T-helper 22 cell (primary cell): ENCODE results near the gene MOK.

Source experiments
- DNase-seq: peaks from one replicate; pipeline ENCODE4 v3.0.0-alpha.2; 2020; ENCODE audit warnings: low read depth

Gene MOK

GRCh38 chr14:102283631-102284129, 21.3 kb downstream of the MOK start:
- no peak for DNase-seq

- DNase-seq = no peak
Measured at GRCh38 chr14:102282751-102283465, 22.1 kb downstream of the MOK start.

- DNase-seq = no peak
Measured at GRCh38 chr14:102280376-102280962, 24.5 kb downstream of the MOK start.

- DNase-seq = no peak
Measured at GRCh38 chr14:102279688-102280348, 25.1 kb downstream of the MOK start.

- DNase-seq = no peak
Measured at GRCh38 chr14:102279282-102279681, 25.7 kb downstream of the MOK start.

- DNase-seq = no peak
Measured at GRCh38 chr14:102278631-102278935, 26.4 kb downstream of the MOK start.

- DNase-seq = no peak
Measured at GRCh38 chr14:102277874-102278630, 26.9 kb downstream of the MOK start.

- no peak for DNase-seq
Measured at GRCh38 chr14:102275866-102276265, 29.1 kb downstream of the MOK start.

GRCh38 chr14:102272392-102272791, 32.6 kb downstream of the MOK start:
- no peak for DNase-seq

- DNase-seq = no peak
Measured at GRCh38 chr14:102264775-102265174, 40.2 kb downstream of the MOK start.

GRCh38 chr14:102264355-102264754, 40.6 kb downstream of the MOK start:
- no peak for DNase-seq

- DNase-seq = no peak
Measured at GRCh38 chr14:102262929-102263462, 42.0 kb downstream of the MOK start.

- DNase-seq = no peak
Measured at GRCh38 chr14:102258136-102258535, 46.8 kb downstream of the MOK start.

- DNase-seq = no peak
Measured at GRCh38 chr14:102256716-102257115, 48.2 kb downstream of the MOK start.

- no peak for DNase-seq
Measured at GRCh38 chr14:102255401-102256190, 49.4 kb downstream of the MOK start.

- DNase-seq = no peak
Measured at GRCh38 chr14:102252834-102253801, 51.8 kb downstream of the MOK start.

GRCh38 chr14:102251161-102251560, 53.8 kb downstream of the MOK start:
- no peak for DNase-seq

- no peak for DNase-seq
Measured at GRCh38 chr14:102250636-102251035, 54.3 kb downstream of the MOK start.

GRCh38 chr14:102249981-102250380, 55.0 kb downstream of the MOK start:
- no peak for DNase-seq

- DNase-seq = no peak
Measured at GRCh38 chr14:102249041-102249440, 55.9 kb downstream of the MOK start.
